KMS-11 (cell line): ENCODE results near the gene CCDC88A.

ENCODE experiments used
- H2AFZ ChIP-seq: fragments of 200-600 bp; sonication (generic); 2 replicates; pipeline ENCODE4 v1.6.1; 2016; ENCODE audit warnings: antibody characterized with exemption, mixed run types, low read depth
- H3K27ac ChIP-seq: fragments of 200-600 bp; sonication (generic); 2 replicates; pipeline ENCODE4 v1.6.1; 2016; ENCODE audit warnings: mild to moderate bottlenecking, mixed run types
- H3K27me3 ChIP-seq: fragments of 200-600 bp; sonication (generic); 2 replicates; pipeline ENCODE4 v1.6.1; 2017; ENCODE audit warnings: mild to moderate bottlenecking, low read depth, mixed run types, moderate library complexity; ENCODE audit not compliant: insufficient read depth
- H3K36me3 ChIP-seq: fragments of 200-600 bp; sonication (generic); 2 replicates; pipeline ENCODE4 v1.6.1; 2017; ENCODE audit warnings: mild to moderate bottlenecking, mixed run types; ENCODE audit not compliant: insufficient read depth
- H3K4me1 ChIP-seq: fragments of 200-600 bp; sonication (generic); 2 replicates; pipeline ENCODE4 v1.6.1; 2016; ENCODE audit warnings: mild to moderate bottlenecking, low read depth, mixed run types; ENCODE audit not compliant: poor library complexity, severe bottlenecking
- H3K4me2 ChIP-seq: fragments of 200-600 bp; sonication (generic); 2 replicates; pipeline ENCODE4 v1.7.0; 2016; ENCODE audit warnings: mild to moderate bottlenecking, mixed run types
- H3K4me3 ChIP-seq: fragments of 200-600 bp; sonication (generic); IDR thresholded peaks from 2 replicates; pipeline ENCODE4 v1.6.1; 2017; ENCODE audit warnings: low read depth, low read length, mixed read lengths; ENCODE audit not compliant: insufficient read depth
- H3K79me2 ChIP-seq: fragments of 200-600 bp; sonication (generic); 2 replicates; pipeline ENCODE4 v1.6.1; 2016; ENCODE audit warnings: low read depth, mixed run types; ENCODE audit not compliant: insufficient read depth
- H3K9ac ChIP-seq: fragments of 200-600 bp; sonication (generic); 2 replicates; pipeline ENCODE4 v1.6.1; 2016; ENCODE audit warnings: mild to moderate bottlenecking, mixed run types
- H4K20me1 ChIP-seq: fragments of 200-600 bp; sonication (generic); 2 replicates; pipeline ENCODE4 v1.6.1; 2016; ENCODE audit warnings: mild to moderate bottlenecking, mixed run types; ENCODE audit not compliant: insufficient read depth
- CTCF ChIP-seq: fragments of 200-600 bp; sonication (generic); conservative IDR thresholded peaks from 2 replicates; pipeline ENCODE4 v1.6.1; 2017; ENCODE audit warnings: low read depth, mild to moderate bottlenecking, antibody characterized with exemption, low read length, moderate library complexity, mixed read lengths

The CCDC88A gene

GRCh38 chr2:55351672-55352071 is 68.0 kb downstream of the CCDC88A start:
- Histone ChIP-seq H3K4me1 (no peaks in the 10 kb centered on the region), H3K79me2 (no peaks in the 10 kb centered on the region), H3K27me3 (no peaks in the 10 kb centered on the region), H2AFZ (no peak overlapping the region), H4K20me1 (no peaks in the 10 kb centered on the region), H3K9ac (no peak overlapping the region), H3K27ac (no peak overlapping the region), H3K4me2 (no peak overlapping the region), H3K36me3 (peaks cover 4% of the 10 kb centered on the region; the same call in 1 of the 2 replicates), H3K4me3 (no peak overlapping the region)
- TF ChIP-seq CTCF: no peak

- Histone ChIP-seq H3K4me1 (no peaks in the 10 kb centered on the region), H3K4me2 (no peak overlapping the region), H2AFZ (no peak overlapping the region), H3K79me2 (no peaks in the 10 kb centered on the region), H3K36me3 (no peaks in the 10 kb centered on the region; the same call in 1 of the 2 replicates), H4K20me1 (no peaks in the 10 kb centered on the region), H3K9ac (no peak overlapping the region), H3K27ac (no peak overlapping the region), H3K4me3 (no peak overlapping the region), H3K27me3 (no peaks in the 10 kb centered on the region)
- TF ChIP-seq CTCF: no peak
These were observed 74.6 kb downstream of the CCDC88A start for GRCh38 chr2:55345064-55345463.

- Histone ChIP-seq H3K4me2 (no peak overlapping the region), H2AFZ (no peak overlapping the region), H3K9ac (no peak overlapping the region), H3K4me3 (no peak overlapping the region), H4K20me1 (no peaks in the 10 kb centered on the region), H3K79me2 (no peaks in the 10 kb centered on the region), H3K36me3 (0 out of 2 replicates have a peak, but pooled peaks cover 9% of the 10 kb centered on the region), H3K27ac (no peak overlapping the region), H3K27me3 (no peaks in the 10 kb centered on the region), H3K4me1 (no peaks in the 10 kb centered on the region)
- TF ChIP-seq CTCF: no peak
These were observed 81.4 kb downstream of the CCDC88A start for GRCh38 chr2:55338268-55338667.

- no peaks in the 10 kb centered on the region for H4K20me1 ChIP-seq
- H2AFZ ChIP-seq: no peak overlapping the region
- H3K36me3 ChIP-seq: peaks cover 9% of the 10 kb centered on the region; the same call in 1 of the 2 replicates
- no peaks in the 10 kb centered on the region for H3K4me1 ChIP-seq
- no peak for TF ChIP-seq CTCF
- no peaks in the 10 kb centered on the region for H3K79me2 ChIP-seq
- H3K27me3 ChIP-seq: no peaks in the 10 kb centered on the region
- no peak overlapping the region for H3K4me2 ChIP-seq
- H3K9ac ChIP-seq: no peak overlapping the region
- H3K4me3 ChIP-seq: no peak overlapping the region
- H3K27ac ChIP-seq: no peak overlapping the region
These were observed 84.9 kb downstream of the CCDC88A start for GRCh38 chr2:55334728-55335127.
